Fibroblast of lung (primary cell): Measurements from ENCODE around the gene CEACAM20. TPM values are rescaled to one million over a fixed set of nuclear protein-coding genes. Genes with fewer than 3 reads are reported as not detected.

Experiments
- DNase-seq, 2 donors: peaks; one replicate each; pipeline versions ENCODE4 v3.0.0 to v3.0.0-alpha.2; 2010; ENCODE audit warnings: low read depth in 2 of 2
- H2AFZ ChIP-seq: 2 replicates; pipeline ENCODE4 v1.5.1; 2012; ENCODE audit warnings: low read length, control low read depth, inconsistent platforms
- H3K27ac ChIP-seq: 2 replicates; pipeline ENCODE4 v1.5.1; 2011; ENCODE audit warnings: low read length, control low read depth; ENCODE audit not compliant: insufficient read depth
- H3K27me3 ChIP-seq: 2 replicates; pipeline ENCODE4 v1.5.1; 2011; ENCODE audit warnings: mild to moderate bottlenecking, low read length; ENCODE audit not compliant: control insufficient read depth, insufficient read depth
- H3K36me3 ChIP-seq: 2 replicates; pipeline ENCODE4 v1.5.1; 2011; ENCODE audit warnings: low read length; ENCODE audit not compliant: control insufficient read depth, insufficient read depth
- H3K4me1 ChIP-seq: 2 replicates; pipeline ENCODE4 v1.5.1; 2011; ENCODE audit warnings: low read length; ENCODE audit not compliant: control insufficient read depth, insufficient read depth; ENCODE audit errors: extremely low read depth
- H3K4me2 ChIP-seq: 2 replicates; pipeline ENCODE4 v1.5.1; 2011; ENCODE audit warnings: low read length, control low read depth; ENCODE audit not compliant: insufficient read depth; ENCODE audit errors: extremely low read depth
- H3K4me3 ChIP-seq, 4 experiments: fragments of 200-600 bp in 1 of 4; sonication (generic) in 1 of 4; replicated peaks in 1 of 4; 2 replicates each; pipeline ENCODE4 v1.5.1; 2011 to 2016; ENCODE audit warnings: low read length in 4 of 4, low read depth in 3 of 4, mild to moderate bottlenecking in 3 of 4, control low read depth in 2 of 4, inconsistent platforms in 1 of 4, mixed read lengths in 1 of 4; ENCODE audit not compliant: insufficient read depth in 1 of 4; ENCODE audit errors: control extremely low read depth in 1 of 4
- H3K79me2 ChIP-seq: 2 replicates; pipeline ENCODE4 v1.5.1; 2012; ENCODE audit warnings: mild to moderate bottlenecking, low read length, inconsistent platforms; ENCODE audit not compliant: control insufficient read depth, insufficient read depth
- H3K9ac ChIP-seq: 2 replicates; pipeline ENCODE4 v1.5.1; 2011; ENCODE audit warnings: mild to moderate bottlenecking, low read length, control low read depth; ENCODE audit not compliant: insufficient read depth
- H3K9me3 ChIP-seq: 2 replicates; pipeline ENCODE4 v1.5.1; 2012; ENCODE audit warnings: low read depth, low read length; ENCODE audit not compliant: control insufficient read depth, insufficient read depth
- H4K20me1 ChIP-seq: 2 replicates; pipeline ENCODE4 v1.5.1; 2011; ENCODE audit warnings: low read length; ENCODE audit not compliant: control insufficient read depth, insufficient read depth; ENCODE audit errors: extremely low read depth
- EZH2 ChIP-seq: IDR thresholded peaks from 2 replicates; pipeline ENCODE4 v1.5.1; 2012; ENCODE audit warnings: low read length, control low read depth, mild to moderate bottlenecking; ENCODE audit errors: missing control alignments
- polyA plus RNA-seq, 2 donors: library from polyadenylated mRNA; depleted of rRNA in 1 of 2; stranded (reverse) in 1 of 2; unstranded in 1 of 2; fragments of >200 nt; gene quantifications; 2 replicates each; pipeline ENCODE4 v1.2.1, GENCODE V29; 2011 to 2012; ENCODE audit warnings: missing spikeins in 1 of 2
- total RNA-seq: library from RNA; depleted of rRNA; stranded (reverse); fragments of >200 nt; gene quantifications from 2 replicates; pipeline ENCODE4 v1.2.1, GENCODE V29; 2014
- TF ChIP-seq, protein P1 (sequence below), 2 donors: IDR thresholded peaks in 1 of 2; conservative IDR thresholded peaks in 1 of 2; 1 replicate in 1 of 2; 2 replicates in 1 of 2; pipeline ENCODE4 v1.5.1; 2011 to 2012; ENCODE audit warnings: low read length in 2 of 2, control low read depth in 1 of 2, inconsistent platforms in 1 of 2, low read depth in 1 of 2, mild to moderate bottlenecking in 1 of 2

Gene CEACAM20
- total and polyA plus RNA-seq, 2 donors (not counting 1 experiment from before 2014, with no cell fraction given) = not detected

DNA sequence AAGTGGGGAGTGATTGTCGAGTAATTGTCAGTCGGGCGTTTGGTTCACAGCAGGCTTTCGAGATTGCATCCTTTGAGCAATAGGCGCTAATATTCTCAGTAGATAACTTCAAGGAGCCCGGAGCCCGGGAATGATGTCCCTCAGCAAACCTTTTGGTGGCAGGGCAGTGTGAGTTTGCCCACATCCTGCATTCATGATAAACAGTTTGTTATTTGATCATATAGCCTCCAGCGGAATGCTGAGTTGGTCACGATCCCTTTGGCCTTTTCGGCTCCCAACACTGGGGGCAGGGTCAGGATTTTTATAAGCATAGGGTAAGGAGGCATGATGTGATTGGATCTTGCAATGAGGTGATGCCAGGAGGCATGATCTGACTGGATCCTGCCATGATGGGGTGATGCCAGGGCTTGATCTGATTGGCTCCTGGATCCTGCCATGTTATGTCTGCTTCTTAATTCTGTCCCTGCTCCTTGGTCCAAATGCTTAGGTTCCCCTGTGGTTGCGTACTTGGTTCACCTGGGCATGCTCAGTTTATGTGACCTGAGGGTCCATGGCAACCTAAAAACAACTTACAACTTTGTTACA, 45.7 kb upstream of the CEACAM20 start:
- no peaks in the 10 kb centered on the region for H3K27me3 ChIP-seq
- TF ChIP-seq, protein P1, sequence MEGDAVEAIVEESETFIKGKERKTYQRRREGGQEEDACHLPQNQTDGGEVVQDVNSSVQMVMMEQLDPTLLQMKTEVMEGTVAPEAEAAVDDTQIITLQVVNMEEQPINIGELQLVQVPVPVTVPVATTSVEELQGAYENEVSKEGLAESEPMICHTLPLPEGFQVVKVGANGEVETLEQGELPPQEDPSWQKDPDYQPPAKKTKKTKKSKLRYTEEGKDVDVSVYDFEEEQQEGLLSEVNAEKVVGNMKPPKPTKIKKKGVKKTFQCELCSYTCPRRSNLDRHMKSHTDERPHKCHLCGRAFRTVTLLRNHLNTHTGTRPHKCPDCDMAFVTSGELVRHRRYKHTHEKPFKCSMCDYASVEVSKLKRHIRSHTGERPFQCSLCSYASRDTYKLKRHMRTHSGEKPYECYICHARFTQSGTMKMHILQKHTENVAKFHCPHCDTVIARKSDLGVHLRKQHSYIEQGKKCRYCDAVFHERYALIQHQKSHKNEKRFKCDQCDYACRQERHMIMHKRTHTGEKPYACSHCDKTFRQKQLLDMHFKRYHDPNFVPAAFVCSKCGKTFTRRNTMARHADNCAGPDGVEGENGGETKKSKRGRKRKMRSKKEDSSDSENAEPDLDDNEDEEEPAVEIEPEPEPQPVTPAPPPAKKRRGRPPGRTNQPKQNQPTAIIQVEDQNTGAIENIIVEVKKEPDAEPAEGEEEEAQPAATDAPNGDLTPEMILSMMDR (conservative IDR thresholded peaks at IDR 0.05 in 1 of 2, IDR thresholded peaks at IDR 0.05 in 1 of 2; ENCODE audit: low read depth in 1 of 2, low read length in 2 of 2) = no peak
- no peak for TF ChIP-seq EZH2
- H2AFZ ChIP-seq = no peak overlapping the region
- H3K79me2 ChIP-seq = no peaks in the 10 kb centered on the region
- H3K4me2 ChIP-seq = no peak overlapping the region
- no peak for DNase-seq
- no peak overlapping the region for H3K9ac ChIP-seq
- H3K27ac ChIP-seq = no peak overlapping the region
- no peaks in the 10 kb centered on the region for H3K4me1 ChIP-seq
- no peaks in the 10 kb centered on the region for H3K36me3 ChIP-seq
- no peaks in the 10 kb centered on the region for H3K9me3 ChIP-seq
- H4K20me1 ChIP-seq = no peaks in the 10 kb centered on the region
- H3K4me3 ChIP-seq = no peak overlapping the region

DNA sequence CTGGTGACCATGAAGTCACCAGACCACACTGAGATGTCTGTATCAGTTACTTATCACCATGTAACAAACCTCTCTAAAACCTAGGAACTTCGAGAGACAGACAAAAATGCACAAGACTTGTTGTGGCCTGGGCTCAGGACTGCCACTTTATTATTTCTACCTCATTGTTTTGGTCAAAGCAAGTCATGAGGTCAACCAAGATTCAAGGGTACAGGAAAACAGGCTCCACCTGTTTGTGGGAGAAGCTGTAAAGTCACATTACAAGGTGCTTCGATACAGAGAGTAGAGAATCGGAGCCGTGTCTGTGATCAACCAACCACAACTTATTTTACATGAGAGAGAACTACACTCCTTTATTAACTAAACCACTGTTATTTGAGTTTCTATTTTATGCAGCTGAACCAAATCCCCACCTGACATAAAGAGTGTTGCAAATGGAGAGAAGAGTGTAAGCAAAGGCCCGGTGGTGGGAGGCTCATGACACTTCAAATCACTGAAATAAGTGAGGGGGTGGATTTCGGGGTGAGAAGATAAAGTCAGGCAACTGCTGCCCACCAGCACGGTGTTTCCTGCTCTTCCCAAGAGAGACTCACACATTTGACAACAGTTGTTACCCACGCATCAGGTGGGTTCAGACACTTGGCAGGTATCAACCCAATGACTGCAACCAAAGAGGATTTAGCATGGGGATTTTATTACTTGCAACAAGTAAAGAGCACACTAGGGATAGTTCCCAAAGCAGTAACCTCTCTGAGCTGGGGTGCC, 44.9 kb upstream of the CEACAM20 start:
- DNase-seq = no peak
- no peak overlapping the region for H2AFZ ChIP-seq
- H3K27me3 ChIP-seq = no peaks in the 10 kb centered on the region
- H3K9ac ChIP-seq = no peak overlapping the region
- no peaks in the 10 kb centered on the region for H3K79me2 ChIP-seq
- H4K20me1 ChIP-seq = no peaks in the 10 kb centered on the region
- no peaks in the 10 kb centered on the region for H3K9me3 ChIP-seq
- H3K4me3 ChIP-seq = no peak overlapping the region
- H3K4me1 ChIP-seq = no peaks in the 10 kb centered on the region
- TF ChIP-seq, protein P1 (conservative IDR thresholded peaks at IDR 0.05 in 1 of 2, IDR thresholded peaks at IDR 0.05 in 1 of 2; ENCODE audit: low read depth in 1 of 2, low read length in 2 of 2) = no peak
- TF ChIP-seq EZH2 = no peak
- H3K27ac ChIP-seq = no peak overlapping the region
- no peak overlapping the region for H3K4me2 ChIP-seq
- H3K36me3 ChIP-seq = no peaks in the 10 kb centered on the region

DNA sequence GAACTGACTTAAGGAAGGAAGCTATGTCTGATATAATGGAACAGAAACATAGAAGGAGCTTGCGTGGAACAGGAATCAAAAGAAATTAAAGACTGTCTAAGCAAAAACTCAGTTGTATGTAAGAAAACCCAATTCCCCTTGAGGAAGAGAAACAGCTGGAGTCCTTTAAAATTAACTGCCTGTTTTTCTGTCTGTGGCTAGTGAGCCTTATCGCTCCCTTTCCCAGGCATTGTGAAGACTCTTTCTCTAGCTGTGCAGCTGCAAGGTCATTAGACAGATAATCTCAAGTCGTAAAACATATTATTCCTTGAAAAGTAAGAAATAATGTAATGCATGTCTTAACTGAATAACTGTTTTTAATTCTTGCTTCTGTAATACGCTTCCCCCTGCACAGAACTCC, 44.2 kb upstream of the CEACAM20 start:
- Histone ChIP-seq H3K4me1 (no peaks in the 10 kb centered on the region), H3K4me2 (no peak overlapping the region), H3K36me3 (no peaks in the 10 kb centered on the region), H3K27me3 (no peaks in the 10 kb centered on the region), H4K20me1 (no peaks in the 10 kb centered on the region), H3K4me3 (no peak overlapping the region), H3K27ac (no peak overlapping the region), H3K79me2 (no peaks in the 10 kb centered on the region), H3K9me3 (no peaks in the 10 kb centered on the region), H2AFZ (no peak overlapping the region), H3K9ac (no peak overlapping the region)
- no peak for TF ChIP-seq EZH2
- TF ChIP-seq, protein P1 (conservative IDR thresholded peaks at IDR 0.05 in 1 of 2, IDR thresholded peaks at IDR 0.05 in 1 of 2; ENCODE audit: low read depth in 1 of 2, low read length in 2 of 2) = no peak
- peak in 1 of 2 donors; percentile 20 for DNase-seq
